DMS114 treated with DMSO at 0.1 percent for 48 hours (cell line): ENCODE data around the gene PUS1.
A peak's percentile ranks its signal among the peaks of the same experiment; 100 is the strongest.
"Not testable (repeated sequence)": the region's sequence is repeated elsewhere in the genome, so short reads cannot be mapped to it uniquely, and the experiment has no call there.

Experiments
- DNase-seq: peaks from one replicate; lab custom pipeline; 2025; ENCODE audit not compliant: unreplicated experiment; lab: John Stamatoyannopoulos, UW

Gene PUS1

GRCh38 chr12:131934535-131934934 lies 5.5 kb downstream of the PUS1 start:
- no peak for DNase-seq

- DNase-seq: no peak
Measured at GRCh38 chr12:131938082-131938481, 9.0 kb downstream of the PUS1 start.

GRCh38 chr12:131939007-131939406 lies 9.9 kb downstream of the PUS1 start:
- DNase-seq: no peak

GRCh38 chr12:131940141-131940547 lies 11.1 kb downstream of the PUS1 start:
- DNase-seq: no peak

GRCh38 chr12:131941116-131941986 lies 12.3 kb downstream of the PUS1 start:
- DNase-seq: no peak

GRCh38 chr12:131941987-131942341 lies 12.9 kb downstream of the PUS1 start:
- no peak for DNase-seq

- DNase-seq: no peak
Measured at GRCh38 chr12:131942671-131943070, 13.6 kb downstream of the PUS1 start.

- no peak for DNase-seq
Measured at GRCh38 chr12:131943389-131943788, 14.3 kb downstream of the PUS1 start.

GRCh38 chr12:131943876-131944275 lies 14.8 kb downstream of the PUS1 start:
- DNase-seq: no peak

GRCh38 chr12:131944601-131945251 lies 15.7 kb downstream of the PUS1 start:
- DNase-seq: no peak

GRCh38 chr12:131946757-131947156 lies 17.7 kb downstream of the PUS1 start:
- DNase-seq: no peak

GRCh38 chr12:131947482-131948027 lies 18.5 kb downstream of the PUS1 start:
- DNase-seq: no peak

- DNase-seq: no peak
Measured at GRCh38 chr12:131948166-131948712, 19.2 kb downstream of the PUS1 start.

- not testable (repeated sequence) for DNase-seq
Measured at GRCh38 chr12:131948713-131949430, 19.8 kb downstream of the PUS1 start.

- DNase-seq: peak; percentile 87
Measured at GRCh38 chr12:131949431-131950181, 20.5 kb downstream of the PUS1 start, which contains the start of gene EP400. EP400 (plus strand) TSS chr12:131949942; CDS start chr12:131960620, 10,678 bp downstream.

- DNase-seq: no peak
Measured at GRCh38 chr12:131950182-131950913, 21.3 kb downstream of the PUS1 start.

GRCh38 chr12:131953810-131954209 lies 24.7 kb downstream of the PUS1 start:
- DNase-seq: not testable (repeated sequence)

- DNase-seq: not testable (repeated sequence)
Measured at GRCh38 chr12:131954460-131954859, 25.4 kb downstream of the PUS1 start.

- no peak for DNase-seq
Measured at GRCh38 chr12:131959116-131959515, 30.0 kb downstream of the PUS1 start.
